Lower lobe of right lung (tissue), 2 donors: Measurements from ENCODE around the gene GARIN5A. TPM values are rescaled to one million over a fixed set of nuclear protein-coding genes. Genes with fewer than 3 reads are reported as not detected.
A peak's percentile ranks its signal among the peaks of the same experiment; 100 is the strongest.

ENCODE experiments used
- ATAC-seq, 2 donors: fragments of 200-7000 bp; cut with Tn5 transposase; one replicate each; pipeline ENCODE4 v1.9.1; 2020 to 2022; ENCODE audit warnings: mild to moderate bottlenecking in 2 of 2, moderate library complexity in 2 of 2
- DNase-seq: peaks from one replicate; pipeline ENCODE4 v3.0.0-alpha.2; 2020
- H3K27ac ChIP-seq: fragments of 200-600 bp; one replicate; pipeline ENCODE4 v1.8.0; 2022
- H3K27me3 ChIP-seq: fragments of 200-600 bp; one replicate; pipeline ENCODE4 v1.8.0; 2022; ENCODE audit warnings: low read depth
- H3K36me3 ChIP-seq: fragments of 200-600 bp; one replicate; pipeline ENCODE4 v1.8.0; 2022; ENCODE audit warnings: mild to moderate bottlenecking
- H3K4me1 ChIP-seq: fragments of 200-600 bp; one replicate; pipeline ENCODE4 v1.8.0; 2022
- H3K4me3 ChIP-seq: fragments of 200-600 bp; one replicate; pipeline ENCODE4 v1.8.0; 2022; ENCODE audit warnings: mild to moderate bottlenecking
- H3K9me3 ChIP-seq: fragments of 200-600 bp; one replicate; pipeline ENCODE4 v1.8.0; 2022
- CTCF ChIP-seq: fragments of 200-600 bp; IDR thresholded peaks from one replicate; pipeline ENCODE4 v1.8.0; 2022; ENCODE audit warnings: antibody characterized with exemption, mild to moderate bottlenecking
- intact Hi-C: fragments of 100-400 bp; cut with DNase I; formaldehyde crosslinking; loops from one replicate; pipeline ENCODE4 v1.11.0; 2022
- total RNA-seq: library from RNA; stranded (reverse); fragmentation: NEBNext Ultra II Directional; extraction: Animal tissue kit (Norgen Biotek cat#: 25700); gene quantifications from one replicate; pipeline ENCODE4 v1.2.1, GENCODE V29; 2021
- donor health status: DM: no; HTN: yes; CAD: no; lungs with severe emphysema.

Gene GARIN5A
- total RNA-seq, 1 donor from 2014 or later = 2.2 TPM

DNA sequence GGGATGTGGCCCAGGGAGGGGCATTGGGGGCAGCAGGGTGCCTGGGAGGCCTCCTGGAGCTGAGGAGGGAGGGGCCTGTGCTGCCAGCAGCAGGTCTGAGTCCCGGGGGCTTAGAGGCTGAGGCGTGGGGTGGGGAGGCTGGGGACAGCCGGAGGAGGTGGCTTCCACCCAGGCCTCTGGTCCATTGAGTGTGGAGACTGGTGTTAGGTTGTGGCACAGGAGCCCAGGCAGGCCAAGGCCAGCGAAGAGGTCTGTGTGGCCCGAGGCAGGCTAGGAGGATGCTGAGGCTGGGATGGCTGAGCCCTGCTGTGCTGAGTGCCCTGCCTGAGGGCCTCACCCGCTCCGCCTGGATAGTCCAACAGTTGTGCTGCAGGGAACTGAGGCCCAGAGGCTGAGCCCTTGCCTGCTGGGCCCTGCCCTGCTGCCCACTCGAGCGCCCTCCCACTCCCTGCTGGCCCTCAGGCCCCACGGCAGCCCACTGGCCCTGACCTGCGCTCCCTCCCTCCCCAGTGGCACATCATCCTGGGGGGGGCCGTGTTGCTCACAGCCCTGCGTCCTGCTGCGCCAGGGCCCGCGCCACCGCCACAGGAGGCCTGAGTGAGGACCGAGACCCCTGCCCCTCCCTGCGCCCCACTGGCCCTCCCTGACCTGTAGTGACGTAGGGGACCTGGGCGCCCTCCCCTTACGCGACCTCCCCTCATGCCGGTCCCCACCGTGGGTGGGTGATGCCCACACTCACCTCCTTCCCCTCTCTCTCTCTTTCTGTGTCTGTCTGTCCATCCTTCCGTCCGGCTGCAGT lies 4.9 kb upstream of the GARIN5A start:
- Histone ChIP-seq H3K36me3 (peaks cover 63% of the 10 kb centered on the region), H3K9me3 (no peaks in the 10 kb centered on the region), H3K27ac (no peak overlapping the region), H3K27me3 (no peaks in the 10 kb centered on the region), H3K4me1 (peaks cover 15% of the 10 kb centered on the region), H3K4me3 (no peak overlapping the region)
- DNase-seq (no peak), ATAC-seq (peak in 1 of 2 donors; percentile 6)
- no peak for TF ChIP-seq CTCF
- intact Hi-C loops = no loop called here

DNA sequence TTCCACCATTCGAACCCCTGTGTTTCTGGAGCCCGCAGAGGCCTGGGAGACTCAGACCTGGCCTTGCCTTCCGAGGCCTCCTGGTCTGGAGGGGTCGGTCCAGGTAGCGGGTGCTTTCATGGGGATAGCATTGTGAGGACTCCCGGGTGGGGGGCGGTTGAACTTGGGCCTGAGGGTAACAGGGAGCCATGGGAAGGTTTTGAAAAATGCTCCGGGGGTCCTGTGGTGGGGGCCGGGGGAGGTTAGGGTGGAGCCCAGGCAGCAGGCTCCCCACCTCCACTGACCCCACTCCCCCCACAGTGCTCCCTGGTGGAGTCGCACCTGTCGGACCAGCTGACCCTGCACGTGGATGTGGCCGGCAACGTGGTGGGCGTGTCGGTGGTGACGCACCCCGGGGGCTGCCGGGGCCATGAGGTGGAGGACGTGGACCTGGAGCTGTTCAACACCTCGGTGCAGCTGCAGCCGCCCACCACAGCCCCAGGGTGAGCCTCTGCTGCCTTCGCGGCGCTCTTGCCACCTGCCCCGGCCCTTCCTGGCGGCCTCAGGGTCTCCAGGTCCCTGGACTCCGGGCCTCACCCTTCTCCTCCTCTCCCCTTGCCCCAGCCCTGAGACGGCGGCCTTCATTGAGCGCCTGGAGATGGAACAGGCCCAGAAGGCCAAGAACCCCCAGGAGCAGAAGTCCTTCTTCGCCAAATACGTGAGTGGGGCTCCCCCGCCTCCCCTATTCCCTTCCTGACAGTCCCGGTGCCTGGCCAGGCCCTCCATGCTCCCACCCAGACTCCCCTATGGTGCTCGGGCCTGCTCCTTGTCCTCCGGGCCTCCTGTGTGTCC lies 3.8 kb upstream of the GARIN5A start:
- H3K27me3 ChIP-seq = no peaks in the 10 kb centered on the region
- DNase-seq (no peak), ATAC-seq (no peak)
- no peak for TF ChIP-seq CTCF
- peaks cover 63% of the 10 kb centered on the region for H3K36me3 ChIP-seq
- intact Hi-C loops = no loop called here
- H3K4me3 ChIP-seq = no peak overlapping the region
- H3K4me1 ChIP-seq = peaks cover 15% of the 10 kb centered on the region
- no peaks in the 10 kb centered on the region for H3K9me3 ChIP-seq
- no peak overlapping the region for H3K27ac ChIP-seq

- intact Hi-C loops = no loop called here
- H3K4me1 ChIP-seq = peaks cover 15% of the 10 kb centered on the region
- no peak for TF ChIP-seq CTCF
- no peak overlapping the region for H3K4me3 ChIP-seq
- no peaks in the 10 kb centered on the region for H3K9me3 ChIP-seq
- no peaks in the 10 kb centered on the region for H3K27me3 ChIP-seq
- DNase-seq = no peak
- no peak for ATAC-seq
- peaks cover 57% of the 10 kb centered on the region for H3K36me3 ChIP-seq
- no peak overlapping the region for H3K27ac ChIP-seq
Measured at GRCh38 chr19:50479761-50480251, 3.2 kb upstream of the GARIN5A start.

GRCh38 chr19:50478901-50479715 lies 2.5 kb upstream of the GARIN5A start:
- peak; percentile 28 for TF ChIP-seq CTCF
- Histone ChIP-seq H3K4me3 (no peak overlapping the region), H3K27ac (no peak overlapping the region), H3K36me3 (peaks cover 53% of the 10 kb centered on the region), H3K9me3 (no peaks in the 10 kb centered on the region), H3K27me3 (no peaks in the 10 kb centered on the region), H3K4me1 (peaks cover 15% of the 10 kb centered on the region)
- ATAC-seq (no peak), DNase-seq (no peak)
- intact Hi-C loops = no loop called here
